GM18526 (cell line): ENCODE data around the gene EMCN.

Experiments used
- POLR2A ChIP-seq: IDR thresholded peaks from 3 replicates; pipeline ENCODE4 v1.6.1; 2011; ENCODE audit not compliant: insufficient read length; ENCODE audit errors: extremely low read depth

Gene EMCN

GRCh38 chr4:100424376-100424775 lies 93.4 kb downstream of the EMCN start:
- TF ChIP-seq POLR2A, result no peak

GRCh38 chr4:100422894-100423293 lies 94.9 kb downstream of the EMCN start:
- TF ChIP-seq POLR2A, result no peak

- no peak for TF ChIP-seq POLR2A
Observed at GRCh38 chr4:100421361-100421978, 96.4 kb downstream of the EMCN start.

GRCh38 chr4:100420571-100420970 lies 97.3 kb downstream of the EMCN start:
- no peak for TF ChIP-seq POLR2A

GRCh38 chr4:100417565-100417964 lies 100.3 kb downstream of the EMCN start:
- TF ChIP-seq POLR2A, result no peak

DNA sequence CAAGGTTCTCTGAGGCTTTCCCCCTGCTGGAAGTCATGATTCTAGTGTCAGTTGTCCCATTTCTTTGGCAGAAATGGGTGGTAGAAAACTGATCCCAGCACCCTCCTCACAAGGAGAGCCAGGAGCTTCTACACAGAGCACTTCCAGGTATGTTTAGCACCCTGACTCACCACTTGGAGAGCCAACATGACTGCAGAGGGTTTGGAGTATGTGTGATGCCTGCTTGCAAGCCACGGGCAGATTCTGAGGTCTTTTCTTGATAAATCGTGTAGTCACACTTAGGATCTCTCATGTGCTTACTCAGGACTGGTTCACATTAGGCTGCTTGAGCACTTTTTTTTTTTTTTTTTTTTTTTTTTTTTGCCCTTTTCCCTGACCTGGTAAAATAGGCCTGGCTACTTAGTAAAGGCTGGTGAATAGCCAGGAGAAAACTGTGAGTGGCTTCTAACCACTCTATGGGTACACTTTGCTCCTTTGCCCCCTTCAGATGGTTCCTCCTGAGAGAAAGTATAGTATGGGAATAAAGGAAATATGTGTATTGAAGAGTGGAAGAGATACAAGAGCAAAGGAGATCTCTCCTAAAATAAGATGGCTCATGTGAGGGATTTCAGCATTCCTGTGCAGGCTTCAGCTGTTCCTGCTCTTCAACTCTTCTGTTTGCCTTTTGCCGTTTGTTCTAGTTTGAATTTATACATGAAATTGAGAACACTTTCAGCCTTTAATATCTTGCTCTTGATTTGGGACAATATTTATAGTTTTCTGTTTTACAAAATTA lies 103.6 kb downstream of the EMCN start:
- no peak for TF ChIP-seq POLR2A

- TF ChIP-seq POLR2A, result no peak
Observed at GRCh38 chr4:100391863-100392262, 126.0 kb downstream of the EMCN start.

DNA sequence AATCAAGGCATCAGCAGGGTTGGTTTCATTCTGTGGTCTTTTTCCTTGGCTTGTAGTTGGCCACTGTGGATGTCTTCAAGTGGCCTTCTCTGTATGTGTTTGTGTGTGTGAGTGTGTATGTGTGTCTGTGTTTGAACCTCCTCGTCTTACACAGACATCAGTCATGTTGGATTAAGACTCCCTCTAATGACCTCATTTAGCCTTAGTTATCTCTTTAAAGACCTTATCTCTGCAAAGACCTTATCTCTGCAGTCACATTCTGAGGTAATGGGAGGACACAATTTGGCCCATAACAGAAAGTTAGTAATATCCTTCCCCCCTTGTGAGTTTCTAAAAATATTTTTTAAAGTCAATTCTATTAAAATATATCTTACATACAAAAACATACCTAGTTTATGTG lies 126.7 kb downstream of the EMCN start:
- no peak for TF ChIP-seq POLR2A

GRCh38 chr4:100386270-100386669 lies 131.6 kb downstream of the EMCN start:
- TF ChIP-seq POLR2A, result no peak

DNA sequence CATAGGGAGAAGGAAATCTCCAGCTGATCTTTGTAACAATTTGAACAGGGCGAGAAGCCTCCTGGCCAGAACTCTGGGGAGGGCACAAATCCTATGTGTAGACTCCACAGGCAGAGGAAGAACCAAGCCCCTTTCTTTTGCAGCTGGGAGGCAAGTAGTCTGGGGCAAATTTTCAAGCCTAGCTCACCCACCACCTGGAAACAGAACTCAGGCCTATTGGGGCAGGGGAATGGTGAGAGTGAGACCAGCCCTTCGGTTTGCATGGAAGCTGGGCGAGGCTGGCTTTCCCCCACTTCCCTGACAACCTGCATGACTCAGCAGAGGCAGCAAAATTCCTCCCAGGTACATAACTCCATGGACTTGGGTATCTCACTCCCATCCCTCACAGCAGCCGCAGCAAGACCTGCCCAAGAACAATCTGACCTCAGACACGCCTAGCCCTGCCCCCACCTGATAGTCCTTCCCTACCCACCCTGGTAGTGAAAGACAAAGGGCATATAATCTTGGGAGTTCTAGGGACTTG lies 138.2 kb downstream of the EMCN start:
- no peak for TF ChIP-seq POLR2A

GRCh38 chr4:100372432-100372831 lies 145.4 kb downstream of the EMCN start:
- no peak for TF ChIP-seq POLR2A

DNA sequence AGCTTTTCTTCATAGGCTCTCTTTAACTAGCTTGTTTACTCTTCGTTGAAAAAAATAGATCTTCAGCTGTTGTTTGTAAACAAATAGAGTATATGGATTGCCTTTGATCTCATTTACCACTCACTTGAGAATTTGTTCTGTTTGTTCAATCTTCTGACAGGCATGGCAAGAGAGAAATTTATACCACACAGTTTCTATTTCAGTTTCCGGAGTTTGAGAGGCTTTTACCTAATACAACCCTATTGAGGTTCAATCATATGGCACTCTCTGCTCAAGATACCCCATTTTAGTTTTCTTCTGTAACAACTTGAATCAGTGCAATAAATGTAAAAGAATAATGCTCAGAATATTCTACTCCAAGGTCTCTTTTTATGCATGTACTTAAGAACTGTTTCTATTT lies 148.0 kb downstream of the EMCN start:
- no peak for TF ChIP-seq POLR2A

DNA sequence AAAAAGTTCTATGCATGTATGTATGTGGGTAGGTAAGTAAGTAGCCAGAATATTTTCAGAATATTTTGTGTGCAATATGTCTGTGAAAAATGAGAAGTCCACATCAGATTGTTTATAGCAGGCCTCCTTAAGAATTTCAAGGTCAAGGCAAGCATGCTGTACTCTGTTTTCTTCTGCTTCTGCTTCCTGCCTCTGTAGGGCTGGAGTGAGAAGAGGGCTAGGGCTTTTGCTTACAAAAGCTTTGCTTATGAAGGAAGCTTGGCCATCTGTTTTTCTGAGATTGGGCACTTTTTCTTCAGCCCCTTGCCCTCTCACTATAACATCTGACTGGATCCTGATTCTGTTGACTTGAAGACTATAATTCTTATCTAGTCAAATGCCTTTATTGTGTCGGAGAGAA lies 150.4 kb downstream of the EMCN start:
- TF ChIP-seq POLR2A, result no peak

DNA sequence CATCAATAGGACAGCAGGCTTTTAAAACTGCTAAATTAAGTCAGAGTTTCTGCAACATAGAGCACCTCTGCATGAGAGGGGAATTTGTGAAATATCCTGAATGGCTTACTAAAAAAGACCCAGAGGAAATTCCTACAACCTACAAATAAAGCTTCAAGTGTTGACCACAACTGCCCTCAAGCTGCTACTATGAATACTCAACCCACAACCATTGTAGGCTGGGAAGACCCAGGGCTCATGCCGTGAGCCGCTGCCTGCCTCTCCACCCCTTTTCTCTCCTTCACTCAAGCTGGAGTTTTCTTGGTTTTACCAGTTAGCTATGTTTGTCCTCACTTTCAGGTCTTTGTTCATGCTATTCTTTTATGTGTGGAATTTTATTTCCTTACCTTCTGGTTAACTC lies 151.6 kb downstream of the EMCN start:
- TF ChIP-seq POLR2A, result no peak

GRCh38 chr4:100362366-100362765 lies 155.5 kb downstream of the EMCN start:
- no peak for TF ChIP-seq POLR2A

- no peak for TF ChIP-seq POLR2A
Observed at GRCh38 chr4:100361336-100361735, 156.5 kb downstream of the EMCN start.
